Neural progenitor cell (in vitro differentiated cells): ENCODE data around the gene INCA1.

ENCODE experiments used
- CTCF ChIP-seq: fragments of 200-600 bp; sonication (generic); IDR thresholded peaks from 2 replicates; pipeline ENCODE4 v1.5.1; 2017; ENCODE audit warnings: antibody characterized with exemption, mild to moderate bottlenecking
- EZH2 ChIP-seq: fragments of 200-600 bp; sonication (generic); IDR thresholded peaks from 2 replicates; pipeline ENCODE4 v1.6.1; 2017; ENCODE audit warnings: antibody characterized with exemption, mild to moderate bottlenecking, moderate library complexity
- EZH2phosphoT487 ChIP-seq: fragments of 200-600 bp; sonication (generic); IDR thresholded peaks from 2 replicates; pipeline ENCODE4 v1.6.1; 2017; ENCODE audit warnings: antibody characterized with exemption

DNA sequence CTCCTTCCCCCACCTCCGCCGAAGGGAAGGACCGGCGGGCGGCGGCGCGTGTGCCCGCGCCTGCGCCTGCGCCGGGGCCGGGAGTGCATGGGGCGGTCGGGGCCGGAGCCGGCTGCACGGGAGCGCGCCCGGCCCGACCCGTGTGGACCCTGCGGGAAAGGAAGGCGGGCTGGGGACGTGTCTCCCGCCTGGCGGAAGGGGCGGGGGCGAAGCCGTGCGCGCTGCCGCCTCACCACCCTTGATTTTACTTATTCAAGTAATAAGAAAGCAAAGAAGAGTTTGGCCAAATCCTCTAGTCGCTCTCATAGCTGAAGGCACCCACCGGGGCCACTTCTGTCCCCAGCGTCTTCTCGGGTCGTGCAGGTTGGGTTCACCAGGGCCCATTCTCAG, 48.4 kb downstream of the INCA1 start:
- TF ChIP-seq CTCF (no peak), EZH2phosphoT487 (no peak), EZH2 (no peak)
